H1 (cell line): ENCODE results near the gene HAVCR2. TPM values are rescaled to one million over a fixed set of nuclear protein-coding genes. Genes with fewer than 3 reads are reported as not detected.

Experiments
- CTCF ChIA-PET: fragments of 300-600 bp; sonication (Branson Sonifier 250); formaldehyde crosslinking; loops from one replicate; lab custom pipeline; 2021; ENCODE audit not compliant: partially characterized antibody; lab: Charles Lee
- POLR2A ChIA-PET: fragments of 300-600 bp; sonication (Branson Sonifier 250); formaldehyde crosslinking; loops from one replicate; lab custom pipeline; 2021; ENCODE audit warnings: inconsistent platforms; ENCODE audit not compliant: partially characterized antibody; lab: Charles Lee
- DNase-seq, 2 experiments: peaks; one replicate each; pipeline versions ENCODE4 v3.0.0 to v3.0.0-alpha.2; 2010 to 2022; ENCODE audit warnings: low spot score in 2 of 2, low read depth in 1 of 2, mixed read lengths in 1 of 2
- FAIRE-seq: peaks from 2 replicates; lab custom pipeline; 2011; peaks lifted over from hg19 to GRCh38; lab: Jason Lieb, UNC
- H2AFZ ChIP-seq: 2 replicates; pipeline ENCODE4 v1.8.1; 2012; ENCODE audit warnings: low read length, inconsistent platforms
- H2AK5ac ChIP-seq: 2 replicates; pipeline ENCODE4 v1.6.1; 2013; ENCODE audit warnings: low read depth, low read length
- H2BK120ac ChIP-seq: replicated peaks from 2 replicates; pipeline ENCODE3; 2013; ENCODE audit warnings: low read depth, low read length, inconsistent platforms
- H2BK12ac ChIP-seq: 2 replicates; pipeline ENCODE4 v1.6.1; 2013; ENCODE audit warnings: low read depth, low read length
- H2BK15ac ChIP-seq: 2 replicates; pipeline ENCODE4 v1.6.1; 2013; ENCODE audit warnings: low read length
- H2BK20ac ChIP-seq: 2 replicates; pipeline ENCODE4 v1.6.1; 2013; ENCODE audit warnings: low read length
- H2BK5ac ChIP-seq: 2 replicates; pipeline ENCODE4 v1.6.1; 2013; ENCODE audit warnings: low read depth, low read length
- H3K14ac ChIP-seq: 2 replicates; pipeline ENCODE4 v1.6.1; 2013; ENCODE audit warnings: inconsistent platforms; ENCODE audit not compliant: insufficient read length
- H3K18ac ChIP-seq: 2 replicates; pipeline ENCODE4 v1.6.1; 2013; ENCODE audit warnings: low read length; ENCODE audit errors: extremely low read depth
- H3K23ac ChIP-seq: 2 replicates; pipeline ENCODE4 v1.6.1; 2013; ENCODE audit warnings: inconsistent platforms; ENCODE audit not compliant: insufficient read length
- H3K23me2 ChIP-seq: 2 replicates; pipeline ENCODE4 v1.6.1; 2013; ENCODE audit warnings: low read depth, low read length
- H3K27ac ChIP-seq: 2 replicates; pipeline ENCODE4 v1.6.1; 2011; ENCODE audit warnings: low read depth, low read length, inconsistent platforms
- H3K27me3 ChIP-seq, 4 experiments: replicated peaks in 1 of 4; 1 replicate in 1 of 4; 2 replicates in 3 of 4; pipeline versions ENCODE4 v1.6.1 to v1.8.1; 2011 to 2013; ENCODE audit warnings: low read length in 3 of 4, mild to moderate bottlenecking in 3 of 4, inconsistent platforms in 2 of 4, mixed read lengths in 2 of 4, moderate library complexity in 1 of 4; ENCODE audit not compliant: control insufficient read depth in 3 of 4, insufficient read depth in 3 of 4; ENCODE audit errors: extremely low read depth in 1 of 4
- H3K36me3 ChIP-seq, 4 experiments: 2 replicates each; pipeline versions ENCODE4 v1.6.1 to v1.8.1; 2011 to 2013; ENCODE audit warnings: mild to moderate bottlenecking in 4 of 4, low read length in 3 of 4, moderate library complexity in 2 of 4, control low read depth in 1 of 4, inconsistent platforms in 1 of 4; ENCODE audit not compliant: insufficient read depth in 4 of 4, control insufficient read depth in 2 of 4
- H3K4ac ChIP-seq: replicated peaks from 2 replicates; pipeline ENCODE3; 2013; ENCODE audit warnings: low read length, low read depth, mixed read lengths, inconsistent platforms; ENCODE audit not compliant: insufficient read length
- H3K4me1 ChIP-seq, 4 experiments: replicated peaks in 1 of 4; 1 replicate in 1 of 4; 2 replicates in 3 of 4; pipeline versions ENCODE4 v1.6.1 to v1.8.1; 2011 to 2013; ENCODE audit warnings: low read length in 3 of 4, inconsistent platforms in 2 of 4, mixed read lengths in 1 of 4; ENCODE audit not compliant: insufficient read depth in 4 of 4, control insufficient read depth in 3 of 4
- H3K4me2 ChIP-seq, 2 experiments: 2 replicates each; pipeline versions ENCODE4 v1.6.1 to v1.8.1; 2011 to 2013; ENCODE audit warnings: low read depth in 2 of 2, low read length in 2 of 2, control low read depth in 1 of 2, inconsistent platforms in 1 of 2, mild to moderate bottlenecking in 1 of 2; ENCODE audit not compliant: insufficient read depth in 1 of 2
- H3K4me3 ChIP-seq, 4 experiments: fragments of 200-600, 300-600 bp in 1 of 4; sonication (generic), shearing (Covaris generic), sonication (Bioruptor Twin) in 1 of 4; 2 replicates each; pipeline versions ENCODE4 v1.5.1 to v1.8.1; 2011 to 2016; ENCODE audit warnings: low read length in 4 of 4, low read depth in 3 of 4, control low read depth in 2 of 4, inconsistent platforms in 2 of 4, mild to moderate bottlenecking in 2 of 4, mixed read lengths in 1 of 4, moderate library complexity in 1 of 4; ENCODE audit not compliant: insufficient read depth in 2 of 4; ENCODE audit errors: extremely low read depth in 1 of 4
- H3K56ac ChIP-seq: replicated peaks from 2 replicates; pipeline ENCODE3; 2013; ENCODE audit warnings: low read depth, mild to moderate bottlenecking, mixed read lengths, low read length, inconsistent platforms; ENCODE audit not compliant: insufficient read length
- H3K79me1 ChIP-seq: 2 replicates; pipeline ENCODE4 v1.6.1; 2013; ENCODE audit warnings: low read depth, low read length, control low read depth
- H3K79me2 ChIP-seq, 2 experiments: 2 replicates each; pipeline versions ENCODE4 v1.6.1 to v1.8.1; 2012 to 2013; ENCODE audit warnings: low read length in 2 of 2, mild to moderate bottlenecking in 2 of 2, inconsistent platforms in 1 of 2; ENCODE audit not compliant: insufficient read depth in 2 of 2, control insufficient read depth in 1 of 2
- H3K9ac ChIP-seq, 4 experiments: replicated peaks in 1 of 4; 1 replicate in 1 of 4; 2 replicates in 3 of 4; pipeline versions ENCODE4 v1.6.1 to v1.8.1; 2011 to 2013; ENCODE audit warnings: low read depth in 3 of 4, low read length in 3 of 4, control low read depth in 2 of 4, mild to moderate bottlenecking in 2 of 4, moderate library complexity in 2 of 4, inconsistent platforms in 1 of 4; ENCODE audit errors: extremely low read depth in 1 of 4
- H3K9me3 ChIP-seq, 2 experiments: 2 replicates each; pipeline versions ENCODE4 v1.6.1 to v1.8.1; 2012 to 2013; ENCODE audit warnings: mild to moderate bottlenecking in 2 of 2, moderate library complexity in 2 of 2, control low read depth in 1 of 2, inconsistent platforms in 1 of 2, low read depth in 1 of 2, low read length in 1 of 2, mixed read lengths in 1 of 2; ENCODE audit not compliant: insufficient read depth in 2 of 2
- H4K20me1 ChIP-seq, 2 experiments: replicated peaks in 1 of 2; 2 replicates each; pipeline versions ENCODE3 to v1.8.1; 2011 to 2013; ENCODE audit warnings: inconsistent platforms in 2 of 2, low read length in 2 of 2, mild to moderate bottlenecking in 1 of 2; ENCODE audit not compliant: insufficient read depth in 2 of 2, control insufficient read depth in 1 of 2
- H4K5ac ChIP-seq: 2 replicates; pipeline ENCODE4 v1.6.1; 2013; ENCODE audit warnings: low read length, low read depth, mixed read lengths, inconsistent platforms; ENCODE audit not compliant: insufficient read length
- H4K8ac ChIP-seq: 2 replicates; pipeline ENCODE4 v1.8.0; 2013; ENCODE audit warnings: mild to moderate bottlenecking, moderate library complexity, low read length, inconsistent platforms; ENCODE audit not compliant: insufficient read depth; ENCODE audit errors: extremely low read depth
- H4K91ac ChIP-seq: replicated peaks from 2 replicates; pipeline ENCODE3; 2013; ENCODE audit warnings: low read length, mixed read lengths, inconsistent platforms; ENCODE audit not compliant: insufficient read length
- BACH1 ChIP-seq: IDR thresholded peaks from 2 replicates; pipeline ENCODE4 v1.6.1; 2012; ENCODE audit warnings: low read length, improper control_type of control experiment
- GTF2F1 ChIP-seq: IDR thresholded peaks from 2 replicates; pipeline ENCODE4 v1.6.1; 2012; ENCODE audit warnings: low read depth, low read length, improper control_type of control experiment, borderline replicate concordance
- KDM1A ChIP-seq: fragments of 200-600, 300-600 bp; sonication (generic); IDR thresholded peaks from 2 replicates; pipeline ENCODE4 v1.7.1; 2016; ENCODE audit warnings: mild to moderate bottlenecking, low read length, borderline replicate concordance
- POLR2AphosphoS5 ChIP-seq: IDR thresholded peaks from 2 replicates; pipeline ENCODE4 v1.6.1; 2011; ENCODE audit warnings: low read depth, low read length
- YY1 ChIP-seq: IDR thresholded peaks from 2 replicates; pipeline ENCODE4 v1.6.1; 2011; ENCODE audit warnings: low read depth, mild to moderate bottlenecking, low read length
- WGBS, 2 experiments: shearing (Covaris generic) in 1 of 2; methylation state at CpG; one replicate each; pipeline versions ENCODE4 v1.1.6 to v1.1.7; 2013 to 2015; ENCODE audit warnings: low lambda C conversion rate in 2 of 2, mixed read lengths in 2 of 2, inconsistent platforms in 1 of 2, low coverage in 1 of 2, missing lambda C conversion rate in 1 of 2; ENCODE audit not compliant: insufficient replicate concordance in 2 of 2, insufficient coverage in 1 of 2, insufficient read length in 1 of 2; ENCODE audit errors: extremely low coverage in 1 of 2, missing lambda C conversion rate in 1 of 2; 5-methylcytosine and 5-hydroxymethylcytosine counted together
- polyA plus RNA-seq, 7 experiments: library from polyadenylated mRNA; depleted of rRNA in 3 of 7; stranded (reverse) in 5 of 7; unstranded in 2 of 7; fragments of >200 nt in 5 of 7; fragments of 200-250 nt in 2 of 7; gene quantifications; 1 replicate in 5 of 7; 2 replicates in 1 of 7; 4 replicates in 1 of 7; pipeline versions ENCODE4 v1.2.1 to v1.2.3, GENCODE V29; 2011 to 2013; ENCODE audit warnings: missing spikeins in 2 of 7, mixed read lengths in 2 of 7
- total RNA-seq: library from RNA; stranded (reverse); fragmentation: NEBNext Ultra II Directional; extraction: Animal tissue kit (Norgen Biotek cat#: 25700); gene quantifications from 2 replicates; pipeline ENCODE4 v1.2.1, GENCODE V29; 2021

The HAVCR2 gene
- total and polyA plus RNA-seq, 2 of the 8 experiments (the other 6 are each of a cell fraction or from before 2014, with no cell fraction given) = 0.03 TPM; not detected in 1

DNA sequence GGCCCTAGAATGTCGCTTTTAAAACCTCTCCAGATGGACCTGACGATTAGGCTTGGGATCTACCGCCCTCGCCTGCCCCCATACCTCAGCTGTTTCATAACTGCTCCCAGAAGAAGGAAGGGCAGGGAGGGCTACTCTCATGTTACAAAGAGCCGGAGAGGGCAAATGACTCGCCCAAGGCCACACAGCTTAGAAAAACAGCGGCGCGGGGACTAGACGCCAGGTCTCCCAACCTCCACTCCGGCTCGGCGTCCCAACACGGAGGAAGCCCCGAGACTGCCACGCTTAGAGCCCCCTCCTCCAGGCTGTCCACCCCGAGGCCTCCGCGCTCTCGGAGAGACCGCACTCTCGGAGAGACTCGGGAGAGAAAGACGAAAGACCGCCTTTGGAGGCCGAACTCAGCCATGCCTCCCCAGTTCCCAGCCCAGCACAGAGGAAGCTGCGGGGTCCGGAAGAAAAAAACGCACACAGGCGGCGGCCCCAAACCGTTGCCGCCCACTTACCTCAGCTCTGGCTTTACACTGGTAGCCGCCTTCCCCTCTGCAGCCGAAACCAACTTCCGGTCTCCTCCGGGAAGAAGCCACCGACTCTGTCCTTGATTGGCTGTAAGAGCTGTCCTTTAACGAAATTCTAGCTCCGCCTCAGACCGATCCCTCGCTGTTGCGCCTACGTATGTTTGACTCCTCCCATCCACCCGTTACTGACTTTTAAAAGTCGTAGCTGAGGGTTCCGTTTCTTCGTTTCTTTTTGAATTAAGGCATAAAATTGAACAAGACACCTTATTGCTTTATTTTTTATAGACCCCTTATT is 33.7 kb upstream of the HAVCR2 start, which contains the start of gene MED7:
TSS of gene MED7 (minus strand) at position 549 of the 810 bp plus-strand sequence. CDS start 3,434 bp downstream, outside the sequence.
- peak within 1 kb of the TSS; percentile 94; the same call in 1 of the 2 replicates for H4K8ac ChIP-seq
- H3K79me2 ChIP-seq = peaks cover 0 to 27% of the 10 kb centered on the region in 2 experiments; a peak in 2 of 4 replicates
- WGBS, 2 experiments = 1% methylated on average over 43 of the region's 48 CpGs; no CpG with 5 or more reads in 1 of the 2 experiments
- H3K79me1 ChIP-seq = peaks cover 6% of the 10 kb centered on the region; the same call in 1 of the 2 replicates
- no peak within 1 kb of the TSS for H3K23ac ChIP-seq
- H3K27ac ChIP-seq = peak within 1 kb of the TSS; percentile 82
- peak; percentile 97 for FAIRE-seq
- H2BK120ac ChIP-seq = no peak within 1 kb of the TSS
- H2AFZ ChIP-seq = peak within 1 kb of the TSS; percentile 61
- H3K9ac ChIP-seq = peak within 1 kb of the TSS; percentile 64 to 90 (median 88)
- no peaks in the 10 kb centered on the region for H3K9me3 ChIP-seq
- no peak within 1 kb of the TSS; the same call in 1 of the 2 replicates for H2BK12ac ChIP-seq
- peak within 1 kb of the TSS; percentile 91 to 97 (median 92) for H3K4me3 ChIP-seq
- H2BK5ac ChIP-seq = peak within 1 kb of the TSS; percentile 83; the same call in 1 of the 2 replicates
- H2BK15ac ChIP-seq = no peak within 1 kb of the TSS
- ChIA-PET POLR2A (interaction anchor here (0.6 to 1.4 kb wide), 7 partner anchors 10 to 344 kb away, joined by 3 to 9 read pairs (median 3); no protein-coding TSS in a partner anchor), CTCF (interaction anchor here (0.5 to 2.7 kb wide), 6 partner anchors 7 to 634 kb away, joined by 3 to 15 read pairs (median 4); no protein-coding TSS in a partner anchor)
- peaks cover 0 to 1% of the 10 kb centered on the region in 2 experiments for H4K20me1 ChIP-seq
- peak within 1 kb of the TSS; percentile 98 for H3K18ac ChIP-seq
- H2BK20ac ChIP-seq = no peak within 1 kb of the TSS
- peak within 1 kb of the TSS; percentile 57 to 65 for H3K4me2 ChIP-seq
- H3K27me3 ChIP-seq = no peaks in the 10 kb centered on the region
- peaks cover 0 to 14% (median 2%) of the 10 kb centered on the region in 4 experiments; a peak in 3 of 8 replicates for H3K36me3 ChIP-seq
- H3K14ac ChIP-seq = no peak within 1 kb of the TSS
- H2AK5ac ChIP-seq = no peak within 1 kb of the TSS
- peak within 1 kb of the TSS; percentile 34 for H4K91ac ChIP-seq
- no peaks in the 10 kb centered on the region for H3K4me1 ChIP-seq
- H4K5ac ChIP-seq = peak within 1 kb of the TSS; percentile 69
- H3K56ac ChIP-seq = peak within 1 kb of the TSS; percentile 20
- peak; percentile 84 to 88 for DNase-seq
- H3K23me2 ChIP-seq = 0 out of 2 replicates have a peak, but pooled peaks cover 3% of the 10 kb centered on the region
- H3K4ac ChIP-seq = no peak within 1 kb of the TSS
- TF ChIP-seq POLR2AphosphoS5 (peak; percentile 58; the same call in 1 of the 2 replicates), BACH1 (no peak), YY1 (0 out of 2 replicates have a peak, but pooled peaks have one; percentile 14), GTF2F1 (peak; percentile 72), KDM1A (peak; percentile 92)
